HCT116 (cell line): Measurements from ENCODE around the gene SPATA2L. TPM values are rescaled to one million over a fixed set of nuclear protein-coding genes. Genes with fewer than 3 reads are reported as not detected.

ENCODE experiments used
- ATAC-seq: fragments of 200-7000 bp; cut with Tn5 transposase; 2 replicates; pipeline ENCODE4 v1.9.1; 2020; ENCODE audit warnings: mild to moderate bottlenecking, moderate library complexity
- BruUV-seq: library from RNA; stranded (reverse); fragments of 400-500 nt; replicated peaks from 2 replicates; lab custom pipeline; 2021; lab: Mats Ljungman, UMichigan
- CTCF ChIA-PET: fragments of 300-600 bp; sonication (Branson Sonifier 250); formaldehyde crosslinking; loops from one replicate; lab custom pipeline; 2021; ENCODE audit warnings: antibody characterized with exemption; lab: Charles Lee
- POLR2A ChIA-PET: fragments of 300-600, 350-600 bp; sonication (Branson Sonifier 250); formaldehyde crosslinking; loops from one replicate; lab custom pipeline; 2021; ENCODE audit warnings: antibody characterized with exemption; lab: Charles Lee
- RAD21 ChIA-PET, 2 experiments: fragments of 300-600 bp; sonication (Branson Sonifier 250); formaldehyde crosslinking; loops; one replicate each; lab custom pipeline; 2023; ENCODE audit warnings: low total read pairs in 2 of 2; ENCODE audit not compliant: uncharacterized antibody in 2 of 2, unreplicated experiment in 2 of 2, low non-redundant PET in 1 of 2; lab: Charles Lee
- DNase-seq: peaks from one replicate; pipeline ENCODE4 v3.0.0-alpha.2; 2010; ENCODE audit warnings: low read depth, low spot score
- H2AFZ ChIP-seq: fragments of 200-600 bp; shearing (Covaris generic), sonication (generic); 2 replicates; pipeline ENCODE4 v1.6.1; 2017; ENCODE audit warnings: low read depth, mixed run types, mixed read lengths, antibody characterized with exemption, low read length; ENCODE audit not compliant: poor library complexity, severe bottlenecking
- H3K27ac ChIP-seq: 2 replicates; pipeline ENCODE4 v1.5.1; 2012; ENCODE audit warnings: low read depth, low read length
- H3K27me3 ChIP-seq: fragments of 200-600 bp; sonication (generic); 2 replicates; pipeline ENCODE4 v1.6.1; 2016; ENCODE audit warnings: mixed run types, low read length, mixed read lengths; ENCODE audit not compliant: insufficient read depth
- H3K36me3 ChIP-seq, 2 experiments: fragments of 200-500 bp in 1 of 2; fragments of 200-600 bp in 1 of 2; sonication (Bioruptor generic) in 1 of 2; sonication (generic) in 1 of 2; 2 replicates each; pipeline versions ENCODE4 v1.5.1 to v1.6.1; 2014 to 2016; ENCODE audit warnings: low read length in 2 of 2, inconsistent platforms in 1 of 2, mixed read lengths in 1 of 2, mixed run types in 1 of 2; ENCODE audit not compliant: insufficient read depth in 2 of 2, control insufficient read depth in 1 of 2
- H3K4me1 ChIP-seq, 2 experiments: fragments of 200-600 bp in 1 of 2; sonication (generic) in 1 of 2; 2 replicates each; pipeline versions ENCODE4 v1.5.1 to v1.6.1; 2012 to 2017; ENCODE audit warnings: low read length in 2 of 2, inconsistent platforms in 1 of 2, mild to moderate bottlenecking in 1 of 2, mixed read lengths in 1 of 2, mixed run types in 1 of 2, moderate library complexity in 1 of 2; ENCODE audit not compliant: insufficient read depth in 2 of 2, control insufficient read depth in 1 of 2
- H3K4me2 ChIP-seq: fragments of 200-600 bp; sonication (generic); 2 replicates; pipeline ENCODE4 v1.6.1; 2017; ENCODE audit warnings: mixed run types, low read length, mixed read lengths
- H3K4me3 ChIP-seq, 2 experiments: fragments of 200-600 bp in 1 of 2; sonication (generic) in 1 of 2; replicated peaks in 1 of 2; 2 replicates each; pipeline ENCODE4 v1.5.1; 2011 to 2016; ENCODE audit warnings: low read length in 2 of 2, control low read depth in 1 of 2, low read depth in 1 of 2, mild to moderate bottlenecking in 1 of 2, mixed read lengths in 1 of 2, mixed run types in 1 of 2
- H3K79me2 ChIP-seq: fragments of 200-600 bp; sonication (generic); 2 replicates; pipeline ENCODE4 v1.6.1; 2017; ENCODE audit warnings: mild to moderate bottlenecking, mixed run types, low read length, moderate library complexity, mixed read lengths; ENCODE audit not compliant: insufficient read depth
- H3K9ac ChIP-seq: fragments of 200-600 bp; sonication (generic); 2 replicates; pipeline ENCODE4 v1.6.1; 2016; ENCODE audit warnings: low read length, mixed read lengths
- H3K9me2 ChIP-seq: fragments of 200-600 bp; sonication (generic), shearing (Covaris generic); 2 replicates; pipeline ENCODE4 v1.6.1; 2017; ENCODE audit warnings: mixed run types, mild to moderate bottlenecking, moderate library complexity; ENCODE audit not compliant: insufficient read depth
- H3K9me3 ChIP-seq, 2 experiments: fragments of 200-500 bp in 1 of 2; fragments of 200-600 bp in 1 of 2; sonication (Bioruptor generic) in 1 of 2; sonication (generic) in 1 of 2; 2 replicates each; pipeline ENCODE4 v1.6.1; 2014 to 2017; ENCODE audit warnings: low read length in 2 of 2, mixed read lengths in 2 of 2, inconsistent platforms in 1 of 2, low read depth in 1 of 2, mild to moderate bottlenecking in 1 of 2, mixed run types in 1 of 2, moderate library complexity in 1 of 2; ENCODE audit not compliant: control insufficient read depth in 1 of 2, insufficient read depth in 1 of 2
- H4K20me1 ChIP-seq: fragments of 200-600 bp; sonication (generic), shearing (Covaris generic); 2 replicates; pipeline ENCODE4 v1.6.1; 2017; ENCODE audit warnings: mixed run types, mild to moderate bottlenecking, moderate library complexity; ENCODE audit not compliant: insufficient read depth
- ATF3 ChIP-seq: IDR thresholded peaks from 2 replicates; pipeline ENCODE4 v1.6.1; 2012
- CBX3 ChIP-seq: IDR thresholded peaks from 2 replicates; pipeline ENCODE4 v1.6.1; 2012; ENCODE audit warnings: low read depth
- CEBPB ChIP-seq: IDR thresholded peaks from 2 replicates; pipeline ENCODE4 v1.6.1; 2012; ENCODE audit warnings: low read depth
- CTCF ChIP-seq, 3 experiments: fragments of 200-600 bp in 1 of 3; sonication (generic) in 1 of 3; IDR thresholded peaks in 2 of 3; conservative IDR thresholded peaks in 1 of 3; 2 replicates each; pipeline ENCODE4 v1.5.1; 2012 to 2017; ENCODE audit warnings: low read depth in 2 of 3, low read length in 2 of 3, antibody characterized with exemption in 1 of 3, borderline replicate concordance in 1 of 3, control low read depth in 1 of 3, mild to moderate bottlenecking in 1 of 3, mixed read lengths in 1 of 3, mixed run types in 1 of 3, moderate library complexity in 1 of 3; ENCODE audit not compliant: insufficient read depth in 1 of 3
- EGR1 ChIP-seq: IDR thresholded peaks from 2 replicates; pipeline ENCODE4 v1.6.1; 2012; ENCODE audit warnings: low read depth
- ELF1 ChIP-seq: IDR thresholded peaks from 2 replicates; pipeline ENCODE4 v1.6.1; 2012; ENCODE audit warnings: low read depth, borderline replicate concordance
- EZH2 ChIP-seq: fragments of 200-600 bp; sonication (generic); IDR thresholded peaks from 2 replicates; pipeline ENCODE4 v1.6.1; 2017; ENCODE audit warnings: antibody characterized with exemption, mixed run types
- FOSL1 ChIP-seq: IDR thresholded peaks from 2 replicates; pipeline ENCODE4 v1.6.1; 2012; ENCODE audit warnings: low read depth
- JUND ChIP-seq: IDR thresholded peaks from 2 replicates; pipeline ENCODE4 v1.6.1; 2012
- MAX ChIP-seq: IDR thresholded peaks from 2 replicates; pipeline ENCODE4 v1.6.1; 2012
- POLR2AphosphoS5 ChIP-seq: IDR thresholded peaks from 2 replicates; pipeline ENCODE4 v1.6.1; 2011; ENCODE audit warnings: mild to moderate bottlenecking, low read depth, low read length, moderate library complexity
- RAD21 ChIP-seq: IDR thresholded peaks from 2 replicates; pipeline ENCODE4 v1.6.1; 2012; ENCODE audit warnings: low read depth, mild to moderate bottlenecking
- REST ChIP-seq: IDR thresholded peaks from 2 replicates; pipeline ENCODE4 v1.6.1; 2012; ENCODE audit warnings: low read depth
- SIN3A ChIP-seq: IDR thresholded peaks from 2 replicates; pipeline ENCODE4 v1.6.1; 2012; ENCODE audit warnings: low read depth
- SP1 ChIP-seq: IDR thresholded peaks from 2 replicates; pipeline ENCODE4 v1.6.1; 2012; ENCODE audit warnings: low read depth
- TCF7L2 ChIP-seq: IDR thresholded peaks from 2 replicates; pipeline ENCODE4 v1.7.0; 2011; ENCODE audit warnings: borderline replicate concordance, inconsistent platforms; ENCODE audit not compliant: insufficient read depth, insufficient read length; ENCODE audit errors: extremely low read depth
- YY1 ChIP-seq: IDR thresholded peaks from 2 replicates; pipeline ENCODE4 v1.6.1; 2011; ENCODE audit warnings: low read length, low read depth, moderate library complexity, mild to moderate bottlenecking; ENCODE audit not compliant: insufficient replicate concordance; ENCODE audit errors: extremely low read depth
- ZBTB33 ChIP-seq: IDR thresholded peaks from 2 replicates; pipeline ENCODE4 v1.6.1; 2011; ENCODE audit warnings: mild to moderate bottlenecking, low read length, moderate library complexity; ENCODE audit not compliant: insufficient replicate concordance; ENCODE audit errors: extremely low read depth
- ZFX ChIP-seq: fragments of 450-650 bp; IDR thresholded peaks from 2 replicates; pipeline ENCODE4 v1.6.1; 2017
- ZNF274 ChIP-seq: fragments of 200-500 bp; sonication (Bioruptor generic); IDR thresholded peaks from 2 replicates; pipeline ENCODE4 v1.6.1; 2014; ENCODE audit warnings: mild to moderate bottlenecking, low read depth, low read length, inconsistent platforms
- intact Hi-C: fragments of 100-400 bp; cut with micrococcal nuclease; formaldehyde crosslinking; loops from 2 replicates; pipeline ENCODE4 v1.10.0; 2022
- total RNA-seq: library from RNA; stranded (reverse); gene quantifications from one replicate; pipeline ENCODE4 v1.2.1, GENCODE V29; 2021; ENCODE audit not compliant: unreplicated experiment

SPATA2L gene
- total RNA-seq, 1 experiment from 2014 or later = 50.5 TPM

- Histone ChIP-seq H3K4me2 (no peak overlapping the region), H3K9me3 (no peaks in the 10 kb centered on the region), H3K27me3 (no peaks in the 10 kb centered on the region), H3K27ac (no peak overlapping the region), H3K79me2 (peaks cover 10% of the 10 kb centered on the region; the same call in 1 of the 2 replicates), H3K4me1 (no peaks in the 10 kb centered on the region), H4K20me1 (no peaks in the 10 kb centered on the region; the same call in 1 of the 2 replicates), H3K9me2 (no peaks in the 10 kb centered on the region), H2AFZ (no peak overlapping the region), H3K36me3 (peaks cover 69 to 77% of the 10 kb centered on the region in 2 experiments), H3K4me3 (no peak overlapping the region), H3K9ac (no peak overlapping the region)
- ChIA-PET RAD21 (no interaction called here), POLR2A (no interaction called here), CTCF (no interaction called here)
- intact Hi-C loops = loop anchor here (5.0 kb wide), 1 partner anchor 51 kb away; no protein-coding TSS in a partner anchor
- BruUV-seq = no TSS peak
- ATAC-seq (no peak), DNase-seq (no peak)
- TF ChIP-seq EZH2 (no peak), ZNF274 (no peak), REST (no peak), MAX (no peak), CEBPB (no peak), EGR1 (no peak), RAD21 (no peak), YY1 (no peak), FOSL1 (no peak), TCF7L2 (no peak), ZFX (no peak), CTCF (IDR thresholded peaks at IDR 0.05 in 2 of 3, conservative IDR thresholded peaks at IDR 0.05 in 1 of 3; ENCODE audit: borderline replicate concordance in 1 of 3, insufficient read depth in 1 of 3, low read depth in 2 of 3, low read length in 2 of 3) (no peak), SIN3A (no peak), POLR2AphosphoS5 (no peak), ELF1 (no peak), CBX3 (no peak), SP1 (no peak), JUND (no peak), ZBTB33 (no peak), ATF3 (no peak)
These were observed 35.0 kb upstream of the SPATA2L start for GRCh38 chr16:89736554-89736953.
